PFSK-1 (cell line): Measurements from ENCODE around the gene CEP85L.

Source experiments
- FOXP2 ChIP-seq: optimal IDR thresholded peaks from 2 replicates; pipeline ENCODE3; 2011; ENCODE audit warnings: borderline replicate concordance, control low read depth, inconsistent platforms; ENCODE audit not compliant: insufficient read depth; ENCODE audit errors: extremely low read length, extremely low read depth
- POLR2AphosphoS5 ChIP-seq: IDR thresholded peaks from 2 replicates; pipeline ENCODE4 v1.6.1; 2012; ENCODE audit warnings: low read depth, mild to moderate bottlenecking, control low read depth, low read length, moderate library complexity
- SIN3A ChIP-seq: IDR thresholded peaks from 2 replicates; pipeline ENCODE4 v1.6.1; 2012; ENCODE audit warnings: mild to moderate bottlenecking, low read length, moderate library complexity, borderline replicate concordance; ENCODE audit not compliant: insufficient read depth
- TAF1 ChIP-seq: IDR thresholded peaks from 2 replicates; pipeline ENCODE4 v1.6.1; 2012; ENCODE audit warnings: low read length, control low read depth, borderline replicate concordance; ENCODE audit not compliant: insufficient read depth
- TF ChIP-seq, protein P1 (sequence below), 2 experiments: IDR thresholded peaks; 2 replicates each; pipeline versions ENCODE4 v1.6.1 to v1.8.0; 2011 to 2012; ENCODE audit warnings: low read depth in 2 of 2, low read length in 2 of 2, control low read depth in 1 of 2, inconsistent platforms in 1 of 2, mild to moderate bottlenecking in 1 of 2, moderate library complexity in 1 of 2; ENCODE audit not compliant: insufficient read depth in 1 of 2

CEP85L gene

DNA sequence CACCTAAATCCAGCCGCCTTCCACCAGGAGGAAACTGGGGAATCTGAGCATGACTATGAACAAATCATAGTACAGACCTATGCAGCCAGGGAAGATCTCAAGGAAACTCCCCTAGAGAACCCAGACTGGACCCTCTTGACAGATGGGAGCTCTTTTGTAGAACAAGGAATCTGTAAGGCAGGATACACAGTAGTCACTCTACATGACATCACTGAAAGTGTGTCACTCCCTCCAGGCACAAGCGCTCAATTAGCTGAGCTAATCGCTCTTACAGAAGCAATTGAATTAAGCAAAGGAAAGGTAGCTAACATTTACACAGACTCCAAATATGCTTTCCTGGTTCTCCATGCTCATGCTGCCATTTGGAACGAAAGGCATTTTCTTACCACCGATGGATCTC lies 66.5 kb downstream of the CEP85L start:
- TF ChIP-seq POLR2AphosphoS5 = no peak
- TF ChIP-seq SIN3A = no peak
- no peak for TF ChIP-seq TAF1
- no peak for TF ChIP-seq FOXP2
- TF ChIP-seq, protein P1, sequence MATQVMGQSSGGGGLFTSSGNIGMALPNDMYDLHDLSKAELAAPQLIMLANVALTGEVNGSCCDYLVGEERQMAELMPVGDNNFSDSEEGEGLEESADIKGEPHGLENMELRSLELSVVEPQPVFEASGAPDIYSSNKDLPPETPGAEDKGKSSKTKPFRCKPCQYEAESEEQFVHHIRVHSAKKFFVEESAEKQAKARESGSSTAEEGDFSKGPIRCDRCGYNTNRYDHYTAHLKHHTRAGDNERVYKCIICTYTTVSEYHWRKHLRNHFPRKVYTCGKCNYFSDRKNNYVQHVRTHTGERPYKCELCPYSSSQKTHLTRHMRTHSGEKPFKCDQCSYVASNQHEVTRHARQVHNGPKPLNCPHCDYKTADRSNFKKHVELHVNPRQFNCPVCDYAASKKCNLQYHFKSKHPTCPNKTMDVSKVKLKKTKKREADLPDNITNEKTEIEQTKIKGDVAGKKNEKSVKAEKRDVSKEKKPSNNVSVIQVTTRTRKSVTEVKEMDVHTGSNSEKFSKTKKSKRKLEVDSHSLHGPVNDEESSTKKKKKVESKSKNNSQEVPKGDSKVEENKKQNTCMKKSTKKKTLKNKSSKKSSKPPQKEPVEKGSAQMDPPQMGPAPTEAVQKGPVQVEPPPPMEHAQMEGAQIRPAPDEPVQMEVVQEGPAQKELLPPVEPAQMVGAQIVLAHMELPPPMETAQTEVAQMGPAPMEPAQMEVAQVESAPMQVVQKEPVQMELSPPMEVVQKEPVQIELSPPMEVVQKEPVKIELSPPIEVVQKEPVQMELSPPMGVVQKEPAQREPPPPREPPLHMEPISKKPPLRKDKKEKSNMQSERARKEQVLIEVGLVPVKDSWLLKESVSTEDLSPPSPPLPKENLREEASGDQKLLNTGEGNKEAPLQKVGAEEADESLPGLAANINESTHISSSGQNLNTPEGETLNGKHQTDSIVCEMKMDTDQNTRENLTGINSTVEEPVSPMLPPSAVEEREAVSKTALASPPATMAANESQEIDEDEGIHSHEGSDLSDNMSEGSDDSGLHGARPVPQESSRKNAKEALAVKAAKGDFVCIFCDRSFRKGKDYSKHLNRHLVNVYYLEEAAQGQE (IDR thresholded peaks at IDR 0.05; ENCODE audit: insufficient read depth in 1 of 2, low read depth in 2 of 2, low read length in 2 of 2) = no peak

DNA sequence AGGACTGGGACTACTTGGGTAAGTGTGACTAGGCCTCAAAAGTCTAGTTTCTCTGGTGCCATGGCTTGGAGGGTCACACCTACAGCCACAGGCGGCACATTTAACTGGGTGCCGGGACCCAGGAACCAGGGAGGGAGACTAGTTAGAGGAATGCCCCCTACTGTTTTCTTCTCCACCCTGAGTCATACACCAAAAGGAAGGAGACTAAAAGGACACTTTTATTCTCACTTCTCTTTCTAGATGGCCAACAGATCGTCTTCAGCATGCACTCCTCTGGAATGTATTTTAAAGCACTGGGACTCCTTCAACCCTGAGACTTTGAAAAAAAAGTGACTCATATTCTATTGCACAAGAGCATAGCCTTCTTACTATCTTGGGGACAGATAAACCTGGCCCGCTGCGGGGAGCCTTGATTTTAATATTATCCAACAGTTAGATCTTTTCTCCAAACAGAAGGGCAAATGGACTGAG lies 69.9 kb downstream of the CEP85L start:
- TF ChIP-seq, protein P1 (IDR thresholded peaks at IDR 0.05; ENCODE audit: insufficient read depth in 1 of 2, low read depth in 2 of 2, low read length in 2 of 2) = no peak
- TF ChIP-seq TAF1 (no peak), SIN3A (no peak), FOXP2 (no peak), POLR2AphosphoS5 (no peak)

DNA sequence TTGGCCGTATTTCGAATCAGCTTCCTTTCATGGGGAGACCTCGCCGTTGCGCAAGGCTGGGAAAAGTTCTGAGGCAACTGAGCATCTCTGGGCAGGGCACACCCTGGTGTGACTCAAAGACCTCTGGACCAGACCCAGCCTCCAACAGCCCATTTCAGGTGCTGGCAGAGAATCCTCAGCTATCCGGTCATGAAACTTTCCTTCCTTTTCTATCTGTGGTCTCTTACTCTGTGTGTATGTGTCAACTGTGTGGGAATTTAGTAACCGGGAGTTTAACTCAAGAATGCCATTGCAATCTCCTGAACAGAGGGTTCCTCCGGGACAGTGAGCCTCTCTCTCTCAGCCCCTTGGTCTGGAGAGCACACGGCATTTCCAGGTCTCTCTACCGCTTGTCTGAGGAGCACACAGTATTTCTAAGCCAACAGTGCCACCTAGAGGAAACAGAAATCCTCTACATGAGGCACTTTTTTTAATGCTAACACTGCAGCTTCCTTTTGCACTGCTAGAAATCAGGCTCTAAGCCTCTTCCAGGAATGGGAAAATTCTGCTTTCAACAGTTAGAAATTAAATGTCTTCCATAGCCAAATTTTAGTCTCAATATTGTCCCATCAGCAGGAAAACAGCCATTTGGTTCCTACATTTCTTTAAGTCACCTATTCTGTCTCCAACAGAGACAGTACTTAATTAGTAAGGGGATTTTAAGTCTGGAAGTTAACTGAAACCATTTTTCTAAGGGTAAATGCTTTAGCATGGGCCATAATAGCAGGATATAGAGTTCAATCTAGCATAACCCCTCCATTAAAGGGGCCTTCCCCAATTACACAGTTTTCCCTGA lies 70.6 kb downstream of the CEP85L start:
- TF ChIP-seq TAF1 (no peak), FOXP2 (no peak), POLR2AphosphoS5 (no peak), SIN3A (no peak)
- TF ChIP-seq, protein P1 (IDR thresholded peaks at IDR 0.05; ENCODE audit: insufficient read depth in 1 of 2, low read depth in 2 of 2, low read length in 2 of 2) = no peak

DNA sequence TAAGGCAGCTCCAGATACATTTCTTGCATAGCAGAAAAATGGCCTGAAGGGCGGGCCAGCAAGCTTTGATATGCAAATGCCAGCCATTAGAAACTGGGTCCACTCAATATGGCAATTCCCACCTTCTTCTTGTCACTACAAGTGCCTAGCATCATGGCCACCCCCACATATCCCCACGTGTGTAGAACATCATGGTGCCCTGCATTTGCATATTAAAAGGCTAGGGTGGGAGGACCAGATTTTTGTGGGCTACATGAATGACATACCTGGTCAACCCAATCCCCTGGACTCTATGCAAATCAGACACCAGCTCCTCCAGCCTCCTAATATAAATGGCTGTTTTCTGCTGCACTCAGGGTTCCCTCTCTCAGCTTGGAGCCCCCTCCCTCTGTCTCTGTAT lies 71.6 kb downstream of the CEP85L start:
- TF ChIP-seq POLR2AphosphoS5 (no peak), SIN3A (no peak), TAF1 (no peak), FOXP2 (no peak)
- TF ChIP-seq, protein P1 (IDR thresholded peaks at IDR 0.05; ENCODE audit: insufficient read depth in 1 of 2, low read depth in 2 of 2, low read length in 2 of 2) = no peak
